ENCODE measurements around the gene C2orf74. TPM values are rescaled to one million over a fixed set of nuclear protein-coding genes. Genes with fewer than 3 reads are reported as not detected.

The C2orf74 gene
- total RNA-seq, 1 donor from 2014 or later, result 11.5 TPM

DNA sequence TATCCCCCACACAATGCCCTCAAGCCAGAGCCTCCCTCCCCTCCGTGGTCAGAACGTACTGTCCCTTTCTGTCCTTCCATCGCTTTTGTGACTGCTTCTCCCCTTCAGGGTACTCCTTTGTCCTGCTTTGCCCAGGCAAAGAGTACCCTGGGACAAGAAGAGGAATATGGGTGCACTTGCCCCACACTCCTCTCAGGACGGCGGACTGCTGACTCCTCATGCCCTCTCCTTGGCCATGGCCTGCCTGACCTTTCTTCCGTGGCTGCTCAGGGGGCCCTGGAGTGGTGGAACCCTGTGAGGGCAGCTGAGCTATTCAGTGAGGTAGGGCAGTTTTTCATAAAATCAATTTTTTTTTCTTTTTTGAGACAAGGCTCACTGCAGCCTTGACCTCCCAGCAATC, 18.7 kb downstream of the C2orf74 start:
- H3K27me3 ChIP-seq (ENCODE audit: insufficient read depth, low read length), result no peaks in the 10 kb centered on the region
- H3K36me3 Mint-ChIP-seq (ENCODE audit: low read depth, unreplicated experiment), result peaks cover 13% of the 10 kb centered on the region
- peaks cover 2% of the 10 kb centered on the region for H3K9me3 Mint-ChIP-seq (ENCODE audit: unreplicated experiment)
- no peaks in the 10 kb centered on the region for H3K27me3 Mint-ChIP-seq (ENCODE audit: low read depth, unreplicated experiment)
- peaks cover 26% of the 10 kb centered on the region for H3K36me3 ChIP-seq (ENCODE audit: insufficient read depth, low read length)
- H3K79me2 ChIP-seq (ENCODE audit: insufficient read depth, low read length), result peaks cover 53% of the 10 kb centered on the region
- H3K4me2 ChIP-seq (ENCODE audit: low read length), result peak overlapping the region; percentile 85
- peaks cover 34% of the 10 kb centered on the region for H3K4me1 Mint-ChIP-seq (ENCODE audit: low read depth, unreplicated experiment)
- peaks cover 13% of the 10 kb centered on the region for H4K20me1 ChIP-seq (ENCODE audit: insufficient read depth, low read length)
- TF ChIP-seq, protein P1, sequence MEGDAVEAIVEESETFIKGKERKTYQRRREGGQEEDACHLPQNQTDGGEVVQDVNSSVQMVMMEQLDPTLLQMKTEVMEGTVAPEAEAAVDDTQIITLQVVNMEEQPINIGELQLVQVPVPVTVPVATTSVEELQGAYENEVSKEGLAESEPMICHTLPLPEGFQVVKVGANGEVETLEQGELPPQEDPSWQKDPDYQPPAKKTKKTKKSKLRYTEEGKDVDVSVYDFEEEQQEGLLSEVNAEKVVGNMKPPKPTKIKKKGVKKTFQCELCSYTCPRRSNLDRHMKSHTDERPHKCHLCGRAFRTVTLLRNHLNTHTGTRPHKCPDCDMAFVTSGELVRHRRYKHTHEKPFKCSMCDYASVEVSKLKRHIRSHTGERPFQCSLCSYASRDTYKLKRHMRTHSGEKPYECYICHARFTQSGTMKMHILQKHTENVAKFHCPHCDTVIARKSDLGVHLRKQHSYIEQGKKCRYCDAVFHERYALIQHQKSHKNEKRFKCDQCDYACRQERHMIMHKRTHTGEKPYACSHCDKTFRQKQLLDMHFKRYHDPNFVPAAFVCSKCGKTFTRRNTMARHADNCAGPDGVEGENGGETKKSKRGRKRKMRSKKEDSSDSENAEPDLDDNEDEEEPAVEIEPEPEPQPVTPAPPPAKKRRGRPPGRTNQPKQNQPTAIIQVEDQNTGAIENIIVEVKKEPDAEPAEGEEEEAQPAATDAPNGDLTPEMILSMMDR (IDR thresholded peaks at IDR 0.05; ENCODE audit: insufficient read depth, low read depth, low read length), result no peak
- no peak for TF ChIP-seq EZH2 (IDR thresholded peaks at IDR 0.05; ENCODE audit: insufficient read depth, low read length)
- peaks cover 39% of the 10 kb centered on the region for H3K4me1 ChIP-seq (ENCODE audit: insufficient read depth, low read length)
- H2AFZ ChIP-seq (ENCODE audit: low read depth, low read length), result no peak overlapping the region
- no peak overlapping the region for H3K9ac ChIP-seq (ENCODE audit: low read length)
- H3K27ac Mint-ChIP-seq (ENCODE audit: unreplicated experiment), result peak overlapping the region; percentile 83
- no peak overlapping the region for H3K4me3 ChIP-seq (ENCODE audit: insufficient read depth, low read depth, low read length)
- FAIRE-seq, result no peak
- DNase-seq (ENCODE audit: low read depth), result no peak
- H3K27ac ChIP-seq (ENCODE audit: low read depth, low read length), result no peak overlapping the region
- no peaks in the 10 kb centered on the region for H3K9me3 ChIP-seq (ENCODE audit: insufficient read depth, low read depth, low read length)
- H3K4me3 Mint-ChIP-seq (ENCODE audit: unreplicated experiment), result no peak overlapping the region

DNA sequence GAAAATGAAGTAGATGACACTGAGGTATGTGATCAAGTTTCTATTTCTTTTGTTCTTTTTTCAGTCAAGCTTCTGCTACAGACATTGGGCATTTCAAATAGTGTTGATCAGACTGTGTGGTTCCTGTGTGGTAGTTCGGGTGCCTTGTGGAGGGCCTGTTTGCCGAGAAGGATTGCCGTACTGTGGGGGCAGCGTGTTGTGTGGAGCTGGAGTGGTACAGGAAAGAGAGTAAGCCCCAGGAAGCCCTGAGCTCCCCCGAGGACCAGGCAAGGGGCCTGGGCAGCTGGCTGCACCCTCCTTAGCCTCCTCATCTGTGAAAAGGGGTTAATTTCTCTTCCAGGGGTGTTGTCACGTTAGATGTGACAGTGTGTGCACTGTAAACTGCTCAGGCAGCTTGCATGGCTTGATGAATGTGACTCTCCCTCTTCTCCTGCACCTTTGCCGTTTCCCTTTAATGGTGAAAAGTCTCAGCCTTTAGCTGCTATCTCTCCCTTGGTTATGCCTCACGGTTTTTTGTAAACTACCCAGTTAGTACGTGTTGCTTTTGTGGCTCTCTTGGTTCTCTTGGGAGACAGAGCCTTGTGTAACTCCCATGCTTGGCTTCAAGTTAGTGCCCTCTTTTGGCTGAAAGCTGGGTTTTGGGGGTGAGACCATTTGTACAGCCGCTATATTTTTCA, 19.5 kb downstream of the C2orf74 start:
- H3K4me3 ChIP-seq (ENCODE audit: insufficient read depth, low read depth, low read length), result no peak overlapping the region
- H3K27ac ChIP-seq (ENCODE audit: low read depth, low read length), result no peak overlapping the region
- H3K27ac Mint-ChIP-seq (ENCODE audit: unreplicated experiment), result peak overlapping the region; percentile 42
- H3K9ac ChIP-seq (ENCODE audit: low read length), result no peak overlapping the region
- H3K79me2 ChIP-seq (ENCODE audit: insufficient read depth, low read length), result peaks cover 53% of the 10 kb centered on the region
- H3K9me3 Mint-ChIP-seq (ENCODE audit: unreplicated experiment), result no peaks in the 10 kb centered on the region
- H3K4me2 ChIP-seq (ENCODE audit: low read length), result peak overlapping the region; percentile 32
- H3K27me3 ChIP-seq (ENCODE audit: insufficient read depth, low read length), result no peaks in the 10 kb centered on the region
- H3K36me3 ChIP-seq (ENCODE audit: insufficient read depth, low read length), result peaks cover 33% of the 10 kb centered on the region
- TF ChIP-seq EZH2 (IDR thresholded peaks at IDR 0.05; ENCODE audit: insufficient read depth, low read length), result no peak
- TF ChIP-seq, protein P1 (IDR thresholded peaks at IDR 0.05; ENCODE audit: insufficient read depth, low read depth, low read length), result no peak
- H3K4me1 Mint-ChIP-seq (ENCODE audit: low read depth, unreplicated experiment), result peaks cover 34% of the 10 kb centered on the region
- no peak for FAIRE-seq
- H3K9me3 ChIP-seq (ENCODE audit: insufficient read depth, low read depth, low read length), result no peaks in the 10 kb centered on the region
- H3K36me3 Mint-ChIP-seq (ENCODE audit: low read depth, unreplicated experiment), result peaks cover 13% of the 10 kb centered on the region
- no peak overlapping the region for H2AFZ ChIP-seq (ENCODE audit: low read depth, low read length)
- peaks cover 36% of the 10 kb centered on the region for H3K4me1 ChIP-seq (ENCODE audit: insufficient read depth, low read length)
- H4K20me1 ChIP-seq (ENCODE audit: insufficient read depth, low read length), result peaks cover 13% of the 10 kb centered on the region
- no peaks in the 10 kb centered on the region for H3K27me3 Mint-ChIP-seq (ENCODE audit: low read depth, unreplicated experiment)
- DNase-seq (ENCODE audit: low read depth), result no peak
- H3K4me3 Mint-ChIP-seq (ENCODE audit: unreplicated experiment), result peak overlapping the region; percentile 70

DNA sequence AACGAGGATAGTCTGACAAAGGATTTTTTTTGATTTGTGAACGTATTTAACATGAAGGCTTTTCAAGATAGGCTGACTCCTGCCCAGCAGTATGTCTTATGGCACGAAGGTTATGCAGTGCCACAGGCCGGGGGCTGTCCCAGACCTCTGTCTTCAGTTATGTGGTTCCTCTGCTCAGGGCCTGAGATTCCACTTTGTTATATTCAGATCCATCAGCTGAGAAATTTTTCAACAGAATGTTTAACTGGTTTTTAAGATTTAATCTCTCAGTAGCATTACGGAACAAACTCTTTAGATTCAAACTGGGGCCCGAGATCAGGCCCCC, 20.0 kb downstream of the C2orf74 start:
- Histone ChIP-seq H3K9me3 (ENCODE audit: insufficient read depth, low read depth, low read length) (no peaks in the 10 kb centered on the region), H3K4me3 (ENCODE audit: insufficient read depth, low read depth, low read length) (no peak overlapping the region), H3K9ac (ENCODE audit: low read length) (no peak overlapping the region), H2AFZ (ENCODE audit: low read depth, low read length) (no peak overlapping the region), H3K36me3 (ENCODE audit: insufficient read depth, low read length) (peaks cover 38% of the 10 kb centered on the region), H3K27ac (ENCODE audit: low read depth, low read length) (no peak overlapping the region), H3K4me1 (ENCODE audit: insufficient read depth, low read length) (peaks cover 34% of the 10 kb centered on the region), H3K27me3 (ENCODE audit: insufficient read depth, low read length) (no peaks in the 10 kb centered on the region), H3K79me2 (ENCODE audit: insufficient read depth, low read length) (peaks cover 53% of the 10 kb centered on the region), H4K20me1 (ENCODE audit: insufficient read depth, low read length) (peaks cover 13% of the 10 kb centered on the region), H3K4me2 (ENCODE audit: low read length) (peak overlapping the region; percentile 32)
- Mint-ChIP-seq H3K4me3 (ENCODE audit: unreplicated experiment) (peak overlapping the region; percentile 43), H3K27me3 (ENCODE audit: low read depth, unreplicated experiment) (no peaks in the 10 kb centered on the region), H3K27ac (ENCODE audit: unreplicated experiment) (peak overlapping the region; percentile 21), H3K36me3 (ENCODE audit: low read depth, unreplicated experiment) (peaks cover 13% of the 10 kb centered on the region), H3K9me3 (ENCODE audit: unreplicated experiment) (no peaks in the 10 kb centered on the region), H3K4me1 (ENCODE audit: low read depth, unreplicated experiment) (peaks cover 34% of the 10 kb centered on the region)
- DNase-seq (ENCODE audit: low read depth), result no peak
- no peak for FAIRE-seq
- no peak for TF ChIP-seq EZH2 (IDR thresholded peaks at IDR 0.05; ENCODE audit: insufficient read depth, low read length)
- TF ChIP-seq, protein P1 (IDR thresholded peaks at IDR 0.05; ENCODE audit: insufficient read depth, low read depth, low read length), result no peak
